K562 (cell line): ENCODE results near the gene YARS1. TPM values are rescaled to one million over a fixed set of nuclear protein-coding genes. Genes with fewer than 3 reads are reported as not detected.

Experiments
- BRF1 ChIP-seq: IDR thresholded peaks from 3 replicates; pipeline ENCODE4 v1.6.1; 2011; ENCODE audit warnings: borderline replicate concordance, mild to moderate bottlenecking; ENCODE audit not compliant: insufficient read length; ENCODE audit errors: extremely low read depth
- CAMTA2 ChIP-seq: fragments of 250-450 bp; sonication (Bioruptor Pico); conservative IDR thresholded peaks from 2 replicates; pipeline ENCODE4 v1.5.1; 2022
- CHD1 ChIP-seq: fragments of 200-600 bp; sonication (generic); IDR thresholded peaks from one replicate; pipeline ENCODE4 v1.6.1; 2012; ENCODE audit warnings: mild to moderate bottlenecking, moderate library complexity, low read length, inconsistent platforms
- CSDE1 ChIP-seq, 2 experiments: fragments of 450-650 bp; IDR thresholded peaks; 2 replicates each; pipeline ENCODE4 v1.6.1; 2016; ENCODE audit warnings: mild to moderate bottlenecking in 1 of 2
- CUX1 ChIP-seq: fragments of 200-800 bp; sonication (Bioruptor generic); IDR thresholded peaks from 2 replicates; pipeline ENCODE4 v1.6.1; 2016; ENCODE audit warnings: missing genetic modification characterization, missing compliant biosample characterization
- DEAF1 ChIP-seq: fragments of 450-650 bp; formaldehyde crosslinking; IDR thresholded peaks from 2 replicates; pipeline ENCODE4 v1.4.0; 2020; ENCODE audit warnings: mild to moderate bottlenecking, moderate library complexity
- DMBX1 ChIP-seq: fragments of 250-450 bp; sonication (Bioruptor Pico); IDR thresholded peaks from 2 replicates; pipeline ENCODE4 v1.8.0; 2022; ENCODE audit warnings: inconsistent platforms, mild to moderate bottlenecking, moderate library complexity, borderline replicate concordance
- ELK1 ChIP-seq: sonication (generic); formaldehyde crosslinking; IDR thresholded peaks from 2 replicates; pipeline ENCODE4 v1.8.1; 2022; ENCODE audit warnings: missing genetic modification reagents
- EP300 ChIP-seq: IDR thresholded peaks from 2 replicates; pipeline ENCODE4 v1.6.1; 2012; ENCODE audit warnings: low read length, improper control_type of control experiment
- ESRRB ChIP-seq: fragments of 250-450 bp; sonication (Bioruptor Pico); IDR thresholded peaks from 2 replicates; pipeline ENCODE4 v1.5.0; 2020; ENCODE audit warnings: mild to moderate bottlenecking, moderate library complexity, borderline replicate concordance
- FIP1L1 ChIP-seq: fragments of 200-400 bp; formaldehyde crosslinking; IDR thresholded peaks from 2 replicates; pipeline ENCODE4 v1.6.1; 2018; ENCODE audit warnings: mild to moderate bottlenecking, low read depth, low read length; ENCODE audit not compliant: poor library complexity, severe bottlenecking
- HSF4 ChIP-seq: fragments of 250-450 bp; sonication (Bioruptor Pico); IDR thresholded peaks from 2 replicates; pipeline ENCODE4 v2.1.2; 2022; ENCODE audit warnings: mild to moderate bottlenecking, moderate library complexity, borderline replicate concordance
- IRF1 ChIP-seq: sonication (generic); formaldehyde crosslinking; IDR thresholded peaks from 2 replicates; pipeline ENCODE4 v1.8.0; 2022; ENCODE audit warnings: missing genetic modification reagents, mild to moderate bottlenecking, borderline replicate concordance
- MCM3 ChIP-seq: fragments of 450-650 bp; IDR thresholded peaks from 2 replicates; pipeline ENCODE4 v1.6.1; 2016
- MTA2 ChIP-seq: fragments of 450-650 bp; IDR thresholded peaks from 2 replicates; pipeline ENCODE4 v1.6.1; 2016; ENCODE audit warnings: low read depth
- PHF8 ChIP-seq: fragments of 200-600 bp; sonication (generic); IDR thresholded peaks from 2 replicates; pipeline ENCODE4 v1.6.1; 2012; ENCODE audit warnings: mixed run types, mild to moderate bottlenecking, inconsistent platforms, low read length, moderate library complexity, borderline replicate concordance
- SAP30 ChIP-seq: fragments of 200-600 bp; sonication (generic); IDR thresholded peaks from 2 replicates; pipeline ENCODE4 v1.6.1; 2012; ENCODE audit warnings: borderline replicate concordance, low read depth, mild to moderate bottlenecking, moderate library complexity, low read length, control low read depth, inconsistent platforms; ENCODE audit not compliant: insufficient read depth, poor library complexity, severe bottlenecking
- SMAD3 ChIP-seq: fragments of 450-650 bp; formaldehyde crosslinking; conservative IDR thresholded peaks from 2 replicates; pipeline ENCODE4 v1.4.0; 2020; ENCODE audit warnings: mild to moderate bottlenecking
- TAF15 ChIP-seq: fragments of 200-400 bp; formaldehyde crosslinking; IDR thresholded peaks from 2 replicates; pipeline ENCODE4 v1.6.1; 2017; ENCODE audit warnings: mild to moderate bottlenecking, low read depth, low read length, moderate library complexity
- TCF3 ChIP-seq: sonication (generic); formaldehyde crosslinking; IDR thresholded peaks from 2 replicates; pipeline ENCODE4 v1.4.0; 2020; ENCODE audit warnings: mild to moderate bottlenecking, missing genetic modification reagents
- ZC3H8 ChIP-seq: fragments of 450-650 bp; IDR thresholded peaks from 2 replicates; pipeline ENCODE4 v1.6.1; 2017
- ZNF444 ChIP-seq: fragments of 250-450 bp; sonication (Bioruptor Pico); IDR thresholded peaks from 2 replicates; pipeline ENCODE4 v1.4.0; 2020; ENCODE audit warnings: mild to moderate bottlenecking, moderate library complexity
- ZNF77 ChIP-seq: fragments of 250-450 bp; sonication (Bioruptor Pico); IDR thresholded peaks from 2 replicates; pipeline ENCODE4 v1.5.0; 2020
- polyA plus RNA-seq, 8 experiments: library from polyadenylated mRNA; depleted of rRNA in 4 of 8; stranded (reverse) in 5 of 8; unstranded in 3 of 8; fragments of >200 nt; fragmentation: Nextera tagmentation in 2 of 8; fragmentation: Illumina TruSeq in 1 of 8; extraction: Ambion mirVana in 2 of 8; extraction: Trizol in 1 of 8; gene quantifications; 2 replicates each; pipeline versions ENCODE4 v1.2.1 to v1.2.3, GENCODE V29; 2011 to 2014; ENCODE audit warnings: inconsistent platforms in 1 of 8, missing spikeins in 1 of 8
- total RNA-seq, 7 experiments: library from RNA; depleted of rRNA in 6 of 7; stranded (reverse); fragments of >200 nt in 6 of 7; fragmentation: Illumina TruSeq in 2 of 7; extraction: Trizol in 2 of 7; gene quantifications; 2 replicates each; pipeline versions ENCODE4 v1.2.1 to v1.2.3, GENCODE V29; 2011 to 2021; ENCODE audit warnings: low replicate concordance in 1 of 7

YARS1 gene
- total and polyA plus RNA-seq, 9 of the 15 experiments (the other 6 are each of a cell fraction or from before 2014, with no cell fraction given) = 66.2 to 336 (median 201) TPM

- TF ChIP-seq MTA2 = no peak
- no peak for TF ChIP-seq DEAF1 (CRISPR knock-in tag)
- no peak for TF ChIP-seq CUX1
- no peak for TF ChIP-seq MCM3
- TF ChIP-seq CHD1 = no peak
- TF ChIP-seq BRF1 = no peak
- no peak for TF ChIP-seq DMBX1
- TF ChIP-seq ELK1 (CRISPR knock-in tag) = no peak
- peak; percentile 81 for TF ChIP-seq EP300
- no peak for TF ChIP-seq IRF1 (CRISPR knock-in tag)
- no peak for TF ChIP-seq CAMTA2 (CRISPR knock-in tag)
- no peak for TF ChIP-seq SAP30
- no peak for TF ChIP-seq ZC3H8
- TF ChIP-seq ZNF444 (CRISPR knock-in tag) = no peak
- TF ChIP-seq PHF8 = no peak
- TF ChIP-seq HSF4 (CRISPR knock-in tag) = no peak
- no peak for TF ChIP-seq TAF15
- no peak for TF ChIP-seq FIP1L1
- TF ChIP-seq CSDE1 (IDR thresholded peaks at IDR 0.05) = no peak
- no peak for TF ChIP-seq ESRRB (CRISPR knock-in tag)
- TF ChIP-seq SMAD3 (CRISPR knock-in tag) = no peak
- TF ChIP-seq TCF3 (CRISPR knock-in tag) = peak; percentile 73
- no peak for TF ChIP-seq ZNF77
These were observed 61.4 kb downstream of the YARS1 start (continued) for GRCh38 chr1:32755810-32756159.
